ENCODE data around the gene TEC. TPM values are rescaled to one million over a fixed set of nuclear protein-coding genes. Genes with fewer than 3 reads are reported as not detected.

Gene TEC
- total RNA-seq, 1 donor from 2014 or later = 0.21 TPM

GRCh38 chr4:48162162-48162561, 107.5 kb downstream of the TEC start:
- Mint-ChIP-seq H3K27me3 (ENCODE audit: low read depth) (no peaks in the 10 kb centered on the region), H3K9me3 (peaks cover 3% of the 10 kb centered on the region), H3K27ac (ENCODE audit: unreplicated experiment) (no peak overlapping the region), H3K4me3 (no peak overlapping the region), H3K4me1 (no peaks in the 10 kb centered on the region), H3K36me3 (ENCODE audit: low read depth) (no peaks in the 10 kb centered on the region)
- TF ChIP-seq, protein P1, sequence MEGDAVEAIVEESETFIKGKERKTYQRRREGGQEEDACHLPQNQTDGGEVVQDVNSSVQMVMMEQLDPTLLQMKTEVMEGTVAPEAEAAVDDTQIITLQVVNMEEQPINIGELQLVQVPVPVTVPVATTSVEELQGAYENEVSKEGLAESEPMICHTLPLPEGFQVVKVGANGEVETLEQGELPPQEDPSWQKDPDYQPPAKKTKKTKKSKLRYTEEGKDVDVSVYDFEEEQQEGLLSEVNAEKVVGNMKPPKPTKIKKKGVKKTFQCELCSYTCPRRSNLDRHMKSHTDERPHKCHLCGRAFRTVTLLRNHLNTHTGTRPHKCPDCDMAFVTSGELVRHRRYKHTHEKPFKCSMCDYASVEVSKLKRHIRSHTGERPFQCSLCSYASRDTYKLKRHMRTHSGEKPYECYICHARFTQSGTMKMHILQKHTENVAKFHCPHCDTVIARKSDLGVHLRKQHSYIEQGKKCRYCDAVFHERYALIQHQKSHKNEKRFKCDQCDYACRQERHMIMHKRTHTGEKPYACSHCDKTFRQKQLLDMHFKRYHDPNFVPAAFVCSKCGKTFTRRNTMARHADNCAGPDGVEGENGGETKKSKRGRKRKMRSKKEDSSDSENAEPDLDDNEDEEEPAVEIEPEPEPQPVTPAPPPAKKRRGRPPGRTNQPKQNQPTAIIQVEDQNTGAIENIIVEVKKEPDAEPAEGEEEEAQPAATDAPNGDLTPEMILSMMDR (conservative IDR thresholded peaks at IDR 0.05) = no peak
- no peak for DNase-seq (ENCODE audit: low read depth, low spot score)

- H3K4me1 Mint-ChIP-seq = no peaks in the 10 kb centered on the region
- H3K27ac Mint-ChIP-seq (ENCODE audit: unreplicated experiment) = no peak overlapping the region
- DNase-seq (ENCODE audit: low read depth, low spot score) = no peak
- H3K9me3 Mint-ChIP-seq = peaks cover 18% of the 10 kb centered on the region
- no peaks in the 10 kb centered on the region for H3K27me3 Mint-ChIP-seq (ENCODE audit: low read depth)
- H3K4me3 Mint-ChIP-seq = no peak overlapping the region
- no peaks in the 10 kb centered on the region for H3K36me3 Mint-ChIP-seq (ENCODE audit: low read depth)
- TF ChIP-seq, protein P1 (conservative IDR thresholded peaks at IDR 0.05) = no peak
These were observed 112.4 kb downstream of the TEC start for GRCh38 chr4:48157271-48157670.

GRCh38 chr4:48156423-48156822, 113.2 kb downstream of the TEC start:
- Mint-ChIP-seq H3K27me3 (ENCODE audit: low read depth) (no peaks in the 10 kb centered on the region), H3K4me1 (no peaks in the 10 kb centered on the region), H3K9me3 (peaks cover 18% of the 10 kb centered on the region), H3K27ac (ENCODE audit: unreplicated experiment) (no peak overlapping the region), H3K4me3 (no peak overlapping the region), H3K36me3 (ENCODE audit: low read depth) (no peaks in the 10 kb centered on the region)
- TF ChIP-seq, protein P1 (conservative IDR thresholded peaks at IDR 0.05) = no peak
- DNase-seq (ENCODE audit: low read depth, low spot score) = no peak

DNA sequence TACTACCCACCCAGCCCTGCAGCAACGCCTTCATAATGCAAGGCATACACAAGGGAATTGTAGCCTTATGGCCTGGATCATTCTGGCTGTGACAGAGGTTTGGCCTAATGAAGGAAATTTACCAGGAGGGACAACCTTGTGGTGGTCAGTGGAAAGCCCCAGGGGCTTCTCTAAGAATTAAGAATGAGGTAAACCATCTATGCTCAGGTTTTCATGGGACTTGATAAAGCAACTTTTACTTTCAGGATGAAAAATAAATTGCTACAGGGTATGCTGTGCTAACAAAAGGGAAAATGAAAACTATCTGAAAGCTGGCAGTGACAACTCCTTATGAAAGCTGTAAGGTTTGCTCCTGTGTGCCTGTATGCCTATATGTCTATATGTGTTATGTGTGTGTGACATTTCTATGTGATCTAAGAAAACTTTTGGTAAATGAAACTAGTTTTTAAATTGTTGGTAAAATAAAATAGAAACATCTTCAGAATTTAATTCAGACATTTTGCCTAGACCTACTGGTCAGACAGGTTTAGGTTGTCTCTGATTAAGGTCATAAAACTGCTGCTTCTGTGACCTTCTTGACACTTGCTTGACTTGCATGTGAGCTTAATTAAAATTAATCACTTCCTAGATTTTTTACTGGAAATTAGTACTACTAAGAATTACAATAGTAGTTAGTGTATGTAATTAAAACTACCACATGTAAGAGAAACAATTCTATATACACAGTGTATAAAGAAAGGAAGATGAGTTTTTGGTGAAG, 115.7 kb downstream of the TEC start:
- peaks cover 18% of the 10 kb centered on the region for H3K9me3 Mint-ChIP-seq
- H3K27me3 Mint-ChIP-seq (ENCODE audit: low read depth) = no peaks in the 10 kb centered on the region
- no peaks in the 10 kb centered on the region for H3K4me1 Mint-ChIP-seq
- TF ChIP-seq, protein P1 (conservative IDR thresholded peaks at IDR 0.05) = no peak
- DNase-seq (ENCODE audit: low read depth, low spot score) = no peak
- H3K27ac Mint-ChIP-seq (ENCODE audit: unreplicated experiment) = no peak overlapping the region
- H3K36me3 Mint-ChIP-seq (ENCODE audit: low read depth) = no peaks in the 10 kb centered on the region
- H3K4me3 Mint-ChIP-seq = no peak overlapping the region

- Mint-ChIP-seq H3K9me3 (peaks cover 15% of the 10 kb centered on the region), H3K36me3 (ENCODE audit: low read depth) (no peaks in the 10 kb centered on the region), H3K27ac (ENCODE audit: unreplicated experiment) (no peak overlapping the region), H3K27me3 (ENCODE audit: low read depth) (no peaks in the 10 kb centered on the region), H3K4me1 (no peaks in the 10 kb centered on the region), H3K4me3 (no peak overlapping the region)
- TF ChIP-seq, protein P1 (conservative IDR thresholded peaks at IDR 0.05) = no peak
- DNase-seq (ENCODE audit: low read depth, low spot score) = no peak
These were observed 117.4 kb downstream of the TEC start for GRCh38 chr4:48152259-48152658.

Data from neural crest cell (in vitro differentiated cells).